ENCODE results near the gene KCNV2.

- TF ChIP-seq CTCF (IDR thresholded peaks at IDR 0.05 in 8 of 11, conservative IDR thresholded peaks at IDR 0.05 in 3 of 11): no peak
- TF ChIP-seq POLR2A (IDR thresholded peaks at IDR 0.05): no peak
- TF ChIP-seq POLR2AphosphoS5 (IDR thresholded peaks at IDR 0.05): no peak
Measured at GRCh38 chr9:2725126-2725525, 7.8 kb downstream of the KCNV2 start.
